Gastroesophageal sphincter (tissue), 3 donors: ENCODE data around the gene SRM.

Experiments used
- CTCF ChIP-seq, 4 experiments: fragments of 200-600 bp in 2 of 4; fragments of 450-650 bp in 2 of 4; sonication (generic) in 1 of 4; IDR thresholded peaks; one replicate each; pipeline ENCODE4 v1.5.1; 2017 to 2019; ENCODE audit warnings: antibody characterized with exemption in 4 of 4, mild to moderate bottlenecking in 2 of 4, moderate library complexity in 2 of 4
- POLR2A ChIP-seq, 2 donors: fragments of 450-650 bp; IDR thresholded peaks; one replicate each; pipeline ENCODE4 v1.6.1; 2017; ENCODE audit warnings: antibody characterized with exemption in 2 of 2, mild to moderate bottlenecking in 2 of 2, moderate library complexity in 1 of 2
- POLR2AphosphoS5 ChIP-seq: sonication (generic); formaldehyde crosslinking; IDR thresholded peaks from one replicate; pipeline ENCODE4 v1.6.1; 2017; ENCODE audit warnings: antibody characterized with exemption

GRCh38 chr1:11044849-11045427 lies 14.9 kb downstream of the SRM start:
- TF ChIP-seq CTCF (IDR thresholded peaks at IDR 0.05) (no peak), POLR2A (IDR thresholded peaks at IDR 0.05) (no peak), POLR2AphosphoS5 (no peak)
